HG03442 (cell line): Measurements from ENCODE around the gene SKAP1.
"Not testable (repeated sequence)": the region's sequence is repeated elsewhere in the genome, so short reads cannot be mapped to it uniquely, and the experiment has no call there.

ENCODE experiments used
- ATAC-seq: cut with Tn5 transposase; IDR thresholded peaks from one replicate; pipeline ENCODE4 v1.9.1; 2021; ENCODE audit warnings: mild to moderate bottlenecking, moderate library complexity; ENCODE audit not compliant: unreplicated experiment

SKAP1 gene

DNA sequence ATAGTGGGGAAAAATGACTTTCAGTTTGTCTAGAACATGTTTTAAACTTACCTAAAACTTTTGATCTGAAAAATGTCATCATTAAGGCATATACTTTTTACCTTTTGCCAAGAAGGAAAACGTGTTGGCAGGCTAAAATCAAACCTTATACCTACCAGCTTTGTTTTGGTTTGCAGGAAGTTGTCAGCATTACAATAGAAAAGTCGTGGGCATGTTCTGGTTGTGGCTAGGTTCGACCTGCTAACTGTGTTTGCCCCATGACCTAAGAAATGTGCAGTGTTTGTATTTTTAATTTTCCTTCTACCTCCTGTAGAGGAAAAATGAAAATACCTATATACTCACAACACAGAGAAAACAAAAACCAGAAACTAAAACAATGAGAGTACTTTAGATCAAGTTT, 13.0 kb downstream of the SKAP1 start:
- no peak for ATAC-seq

GRCh38 chr17:48413613-48414405, 16.2 kb downstream of the SKAP1 start:
- ATAC-seq = no peak

DNA sequence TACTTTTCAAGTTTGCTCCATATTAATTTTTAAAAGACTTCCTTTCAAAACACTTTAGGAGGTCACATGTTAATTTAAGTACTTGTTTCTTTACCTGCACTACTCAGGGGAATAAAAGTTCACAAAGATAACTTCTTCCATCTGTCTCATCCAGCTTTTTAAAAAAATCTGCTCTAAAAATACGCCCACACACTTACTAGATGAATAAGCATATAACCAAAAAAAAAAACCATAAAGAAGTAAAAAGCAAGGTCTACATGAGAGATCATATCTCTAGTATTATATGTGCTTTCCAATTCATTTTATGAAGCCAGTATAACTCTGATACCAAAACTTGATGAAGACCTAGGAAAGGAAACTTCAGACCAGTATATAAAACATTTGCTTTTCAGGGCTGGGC, 17.2 kb downstream of the SKAP1 start:
- no peak for ATAC-seq

DNA sequence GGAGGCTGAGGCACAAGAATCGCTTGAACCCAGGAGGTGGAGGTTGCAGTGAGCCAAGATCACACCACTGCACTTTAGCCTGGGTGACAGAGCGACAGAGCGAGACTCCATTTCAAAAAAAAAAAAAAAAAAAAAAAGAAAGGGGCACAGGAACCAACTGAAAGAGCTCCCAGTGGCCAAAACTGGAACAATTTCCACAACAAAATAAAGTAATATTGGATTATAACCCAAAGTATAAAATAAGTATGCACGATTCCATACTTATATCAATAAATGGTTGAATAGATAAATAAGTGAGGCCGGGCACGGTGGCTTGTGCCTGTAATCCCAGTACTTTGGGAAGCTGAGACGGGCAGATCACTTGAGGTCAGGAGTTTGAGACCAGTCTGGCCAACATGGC, 19.2 kb downstream of the SKAP1 start:
- not testable (repeated sequence) for ATAC-seq

DNA sequence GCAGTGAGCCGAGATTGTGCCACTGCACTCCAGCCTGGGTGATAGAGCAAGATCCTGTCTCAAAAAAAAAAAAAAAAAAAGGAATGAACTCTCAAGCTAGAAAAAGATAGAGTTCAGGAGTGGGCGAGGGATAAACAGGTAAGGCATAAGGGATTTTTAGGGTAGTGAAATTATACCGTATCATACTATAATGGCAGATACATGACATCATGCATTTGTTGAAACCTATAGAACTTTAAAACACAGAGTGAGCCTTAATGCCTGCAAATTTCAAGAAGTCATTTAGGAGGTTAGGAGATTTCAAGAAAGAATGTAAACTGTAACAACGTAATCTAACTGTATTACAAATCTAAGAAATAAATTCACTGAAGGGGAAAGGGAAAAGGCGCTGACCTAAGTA, 20.4 kb downstream of the SKAP1 start:
- ATAC-seq = no peak

- ATAC-seq = no peak
Measured at GRCh38 chr17:48406936-48407567, 23.0 kb downstream of the SKAP1 start.

DNA sequence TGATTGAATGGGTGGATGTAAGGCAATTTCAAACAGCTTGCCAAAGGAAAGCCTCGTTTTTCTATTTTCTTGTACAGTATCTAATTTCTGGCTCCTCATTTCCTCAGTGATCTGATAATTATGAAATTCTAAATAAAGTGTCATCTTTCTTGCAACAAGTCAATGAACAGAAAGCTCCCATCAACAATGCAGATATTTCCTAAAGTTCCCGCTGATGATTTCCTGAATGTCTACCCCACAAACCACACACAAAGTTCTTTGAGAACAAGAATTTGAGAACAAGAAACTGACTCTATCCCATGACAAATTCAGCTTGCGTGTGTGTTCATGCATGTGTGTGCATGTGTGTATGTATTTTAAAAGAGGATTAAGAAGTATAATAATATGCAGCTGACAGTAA, 35.2 kb downstream of the SKAP1 start:
- ATAC-seq = no peak

DNA sequence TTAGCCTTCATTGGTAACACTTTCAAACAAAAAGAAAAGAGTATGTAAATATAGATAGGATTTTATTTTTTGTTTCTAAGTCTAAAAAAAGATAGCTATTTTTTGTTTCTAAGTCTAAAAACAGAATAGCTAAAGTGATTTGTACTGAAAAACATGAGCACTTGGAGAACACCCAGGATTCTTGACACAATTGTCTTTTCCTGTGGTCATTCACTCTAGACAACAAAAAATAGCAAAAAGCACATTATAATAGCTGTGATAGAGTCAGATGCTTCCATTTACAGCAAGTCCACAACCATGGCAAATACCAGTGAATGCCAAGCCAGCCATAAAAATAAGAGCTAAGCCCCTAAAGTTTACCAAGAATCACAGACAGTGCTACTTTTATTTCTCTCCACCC, 36.7 kb downstream of the SKAP1 start:
- no peak for ATAC-seq

DNA sequence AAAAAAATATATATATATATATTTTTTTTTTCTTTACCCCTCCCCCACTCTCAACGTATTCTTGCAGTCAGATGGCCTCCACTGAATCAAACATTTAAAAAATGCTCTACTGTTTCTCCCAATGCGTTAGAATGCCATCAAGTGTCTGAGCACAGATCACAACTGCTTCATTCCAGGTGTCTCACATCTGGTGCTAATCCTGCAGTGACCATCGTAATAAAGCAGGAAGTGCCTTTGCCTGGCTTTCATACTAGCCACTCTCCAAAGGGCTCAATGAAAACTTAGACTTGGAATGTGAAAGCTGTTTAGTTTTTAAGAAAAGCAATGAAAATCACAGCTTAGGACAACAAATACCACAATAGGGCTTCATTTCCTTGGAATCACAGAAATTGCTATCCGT, 37.2 kb downstream of the SKAP1 start:
- ATAC-seq = no peak

DNA sequence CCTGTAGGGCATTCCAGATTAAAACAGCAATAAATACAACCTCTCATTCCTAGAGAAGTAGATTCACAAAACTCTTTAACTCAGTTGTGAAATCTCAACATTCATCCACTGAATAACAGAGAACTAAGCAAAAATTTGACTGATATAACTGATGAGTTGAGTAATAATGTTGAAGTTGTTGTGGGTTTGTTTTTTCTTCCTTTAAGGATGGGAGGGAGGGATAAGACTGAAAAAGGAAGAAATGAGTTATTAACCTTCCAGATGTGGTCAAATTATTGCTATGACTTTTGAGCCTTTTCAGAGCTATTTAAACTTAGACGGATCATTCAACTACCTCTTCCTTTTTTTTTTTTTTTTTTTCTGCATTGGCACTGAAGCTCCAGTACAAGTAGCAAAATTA, 38.6 kb downstream of the SKAP1 start:
- no peak for ATAC-seq

DNA sequence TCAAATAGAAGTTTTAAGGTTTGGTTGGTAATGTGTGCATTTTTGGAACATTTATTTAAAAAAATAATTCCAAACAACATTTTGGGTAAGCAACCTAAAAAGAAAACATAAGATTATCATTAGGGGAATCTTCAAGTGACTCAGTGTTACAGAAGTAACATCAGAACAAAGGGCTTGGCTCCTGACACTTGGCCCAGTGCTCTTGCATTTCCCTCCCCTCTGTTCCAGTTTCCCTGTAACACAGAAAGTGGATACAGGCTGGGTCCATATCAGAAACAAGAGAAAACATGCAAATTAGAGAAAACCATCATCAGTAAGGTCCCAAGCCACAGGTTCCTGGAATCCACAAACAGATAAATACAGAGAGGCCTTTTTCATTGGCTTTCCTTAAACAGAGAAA, 40.1 kb downstream of the SKAP1 start:
- no peak for ATAC-seq

- ATAC-seq = no peak
Measured at GRCh38 chr17:48388955-48389743, 40.9 kb downstream of the SKAP1 start.

- ATAC-seq = no peak
Measured at GRCh38 chr17:48386826-48387225, 43.2 kb downstream of the SKAP1 start.

DNA sequence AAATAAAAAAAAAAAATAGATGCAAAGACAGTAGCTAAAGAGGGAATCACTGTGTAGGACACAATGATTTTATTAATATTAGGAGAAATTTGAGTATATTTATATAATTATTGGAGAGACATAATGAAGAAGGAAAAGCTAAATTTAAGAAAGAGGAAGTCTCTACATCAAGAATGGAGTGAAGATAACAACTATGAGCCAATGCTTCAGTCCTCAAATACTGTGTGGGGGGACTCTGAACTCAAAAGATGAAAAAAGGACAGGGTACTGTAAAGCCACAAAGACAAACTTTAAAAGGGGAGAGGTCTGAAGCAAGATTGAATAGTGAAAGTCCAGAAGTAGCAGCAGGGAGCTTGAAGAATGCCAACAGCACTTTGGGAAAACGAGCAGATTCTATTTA, 44.7 kb downstream of the SKAP1 start:
- no peak for ATAC-seq

DNA sequence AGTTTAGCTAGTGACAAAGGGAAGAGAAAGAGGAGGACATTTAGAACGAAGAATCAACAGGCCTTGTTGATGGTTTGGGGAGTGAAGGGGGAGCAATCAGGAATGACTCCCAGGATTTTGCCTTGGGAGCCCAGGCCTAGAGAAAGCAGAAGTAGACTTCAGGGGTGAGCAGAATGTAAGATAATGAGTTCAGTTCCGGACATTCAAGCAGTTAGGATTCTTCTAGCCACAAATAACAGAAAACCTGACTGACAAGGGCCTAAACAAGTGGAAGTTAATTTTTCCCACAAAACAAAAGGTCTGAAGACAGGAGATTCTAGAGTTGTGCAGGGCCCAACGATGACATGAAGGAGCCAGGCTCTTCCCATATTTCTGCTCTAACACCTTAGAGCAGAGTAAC, 45.9 kb downstream of the SKAP1 start:
- no peak for ATAC-seq

GRCh38 chr17:48382989-48383388, 47.0 kb downstream of the SKAP1 start:
- ATAC-seq = no peak

DNA sequence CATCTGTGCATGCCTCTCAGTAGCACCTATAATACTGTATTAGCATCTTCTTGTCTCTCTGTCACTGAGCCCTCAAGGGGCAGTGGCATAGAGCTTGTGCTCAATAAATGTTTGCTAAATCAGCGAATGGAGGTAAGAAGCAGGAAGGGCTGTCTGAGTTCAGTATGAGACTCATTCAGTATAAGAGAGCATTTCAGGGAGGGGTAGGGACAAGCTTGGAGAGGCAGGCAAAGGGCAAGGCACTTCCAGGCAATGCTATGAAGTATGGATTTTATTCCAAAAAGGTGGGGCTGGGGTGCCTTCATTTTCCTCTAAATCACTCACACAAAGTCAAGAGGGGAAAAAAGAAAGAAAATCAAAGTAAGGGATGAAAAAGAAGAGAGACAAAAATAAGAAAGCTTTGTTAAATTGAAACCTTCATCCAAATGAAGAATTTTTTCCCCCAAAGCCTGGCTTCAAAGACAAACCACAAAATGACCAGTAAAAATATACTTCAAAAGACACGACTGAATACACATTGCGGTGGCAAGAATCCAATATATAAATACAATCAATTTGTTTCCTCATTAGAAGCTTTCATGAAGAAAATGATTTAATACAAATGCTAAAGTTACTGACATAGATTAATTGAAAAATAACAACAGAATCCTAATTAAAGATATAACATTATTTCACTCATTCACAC, 51.2 kb downstream of the SKAP1 start:
- no peak for ATAC-seq

DNA sequence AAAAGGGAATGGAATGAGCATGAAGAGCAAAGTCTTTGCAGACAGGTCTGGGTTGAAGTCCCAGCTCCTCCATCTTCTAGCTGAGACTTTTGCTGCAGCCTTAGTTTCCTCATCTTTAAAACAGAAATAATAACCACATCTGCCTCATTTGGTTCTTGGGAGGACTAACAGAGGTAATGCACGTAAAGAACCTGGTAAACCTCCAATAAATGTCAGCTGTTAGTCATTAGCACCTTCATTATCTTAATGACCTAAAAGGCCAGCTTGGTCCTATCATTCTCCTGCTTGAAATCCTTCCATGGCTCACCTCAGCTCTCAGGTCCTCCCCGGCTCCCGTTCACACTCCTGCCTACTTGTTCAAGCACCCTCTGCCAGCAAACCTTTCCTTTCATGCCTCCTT, 51.8 kb downstream of the SKAP1 start:
- no peak for ATAC-seq

- no peak for ATAC-seq
Measured at GRCh38 chr17:48376682-48377325, 53.2 kb downstream of the SKAP1 start.

GRCh38 chr17:48375356-48375755, 54.7 kb downstream of the SKAP1 start:
- no peak for ATAC-seq
